RPMI8226 (cell line): ENCODE data around the gene PLAC8.
"Not testable (repeated sequence)": the region's sequence is repeated elsewhere in the genome, so short reads cannot be mapped to it uniquely, and the experiment has no call there.

Experiments used
- DNase-seq: peaks from one replicate; pipeline ENCODE4 v3.0.0-alpha.2; 2015

PLAC8 gene

DNA sequence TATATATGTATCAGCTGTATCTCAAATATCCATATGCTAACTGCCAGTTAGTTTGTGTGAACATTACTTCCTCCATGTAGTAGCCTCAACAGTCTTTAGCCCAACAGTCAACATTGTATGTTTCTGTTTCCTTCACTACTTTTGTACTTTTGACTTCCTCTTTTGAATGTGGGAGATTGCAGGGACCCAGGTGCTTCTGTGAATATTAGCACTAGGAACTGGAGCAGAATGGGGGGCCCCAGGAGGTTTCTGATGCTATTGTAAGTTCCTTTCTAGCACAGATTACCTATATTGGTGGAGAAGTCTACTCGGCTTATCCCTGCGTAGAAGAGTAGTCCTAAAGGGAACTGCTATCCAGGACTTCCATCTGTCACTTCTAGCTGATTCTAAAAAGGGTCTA lies 2.3 kb downstream of the PLAC8 start:
- DNase-seq = peak; percentile 76

DNA sequence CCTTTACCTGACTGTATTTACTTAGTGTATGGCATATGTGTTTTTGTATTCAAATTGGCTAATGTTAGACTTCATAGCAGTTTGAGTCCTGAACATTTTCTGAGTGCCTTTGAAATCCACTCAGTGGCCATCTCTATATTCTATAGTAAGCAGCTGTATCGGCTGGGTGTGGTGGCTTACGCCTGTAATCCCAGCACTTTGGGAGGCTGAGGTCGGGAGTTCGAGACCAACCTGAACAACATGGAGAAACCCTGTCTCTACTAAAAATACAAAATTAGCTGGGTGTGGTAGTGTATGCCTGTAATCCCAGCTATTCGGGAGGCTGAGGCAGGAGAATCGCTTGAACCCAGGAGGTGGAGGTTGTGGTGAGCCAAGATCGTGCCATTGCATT lies 2.8 kb downstream of the PLAC8 start:
- not testable (repeated sequence) for DNase-seq

DNA sequence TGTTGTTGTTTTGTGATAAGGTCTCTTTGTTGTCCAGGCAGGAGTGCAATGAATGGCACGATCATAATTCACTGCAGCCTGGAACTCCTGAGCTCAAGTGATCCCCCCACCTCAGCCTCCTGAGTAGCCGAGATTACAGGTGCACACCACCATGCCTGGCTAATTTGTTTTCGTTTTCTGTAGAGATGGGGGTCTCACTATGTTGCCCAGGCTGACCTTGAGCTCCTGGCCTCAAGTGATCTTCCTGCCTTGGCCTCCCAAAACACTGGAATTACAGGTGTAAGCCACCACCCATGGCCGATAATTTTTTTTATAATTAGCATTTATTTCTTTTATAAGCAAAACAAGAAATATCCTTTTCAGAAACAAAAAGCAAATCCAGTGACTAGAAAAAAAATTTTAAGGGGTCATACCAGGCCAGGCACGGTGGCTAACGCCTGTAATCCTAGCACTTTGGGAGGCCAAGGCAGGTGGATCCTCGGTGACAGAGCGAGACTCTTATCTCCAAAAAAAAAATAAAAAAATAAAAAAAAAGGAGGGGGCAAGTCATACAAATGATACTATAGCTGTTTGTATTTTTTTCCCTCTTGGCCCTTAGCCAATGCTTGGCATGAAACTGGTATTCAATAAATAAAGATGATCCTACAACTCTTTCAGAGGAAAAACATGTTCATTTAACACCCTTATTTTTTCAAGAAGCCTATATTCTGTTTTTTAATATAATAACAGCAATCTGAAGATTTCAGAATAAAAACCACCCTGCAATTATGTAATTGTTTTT lies 3.4 kb downstream of the PLAC8 start:
- DNase-seq = no peak

DNA sequence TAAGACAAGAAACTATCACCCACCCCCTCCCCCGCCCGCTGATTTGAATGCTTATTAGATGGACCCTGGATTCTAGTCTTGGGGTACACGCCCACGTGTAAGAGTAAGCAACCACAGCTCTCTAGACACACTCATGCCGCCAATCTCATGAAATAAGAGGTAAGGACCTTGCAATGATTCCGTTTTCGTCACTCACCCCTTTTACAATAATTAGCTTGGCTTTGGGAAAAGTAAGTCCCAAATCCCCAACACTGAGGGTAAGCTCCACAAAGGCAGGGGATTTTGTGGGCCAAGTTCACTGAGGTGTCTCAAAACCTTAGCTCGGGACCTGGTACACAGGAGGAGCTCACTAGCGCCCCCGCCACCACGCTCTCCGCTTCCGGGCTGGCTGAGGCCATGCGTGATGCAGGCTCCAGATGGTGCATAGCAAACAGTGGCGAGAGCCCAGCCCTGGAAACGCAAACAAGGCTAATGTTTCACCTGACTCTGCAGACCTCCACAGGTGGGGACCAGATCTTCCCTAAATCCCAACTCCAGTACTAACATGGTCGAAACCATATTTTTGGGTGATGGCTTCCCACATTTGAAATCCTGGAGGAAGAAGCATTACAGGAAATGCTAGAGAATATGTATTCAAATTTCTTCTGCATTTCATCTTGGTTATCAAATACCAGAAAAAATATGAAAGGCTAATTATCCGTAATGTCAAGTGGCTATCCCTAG lies 4.1 kb downstream of the PLAC8 start:
- DNase-seq = peak; percentile 92

DNA sequence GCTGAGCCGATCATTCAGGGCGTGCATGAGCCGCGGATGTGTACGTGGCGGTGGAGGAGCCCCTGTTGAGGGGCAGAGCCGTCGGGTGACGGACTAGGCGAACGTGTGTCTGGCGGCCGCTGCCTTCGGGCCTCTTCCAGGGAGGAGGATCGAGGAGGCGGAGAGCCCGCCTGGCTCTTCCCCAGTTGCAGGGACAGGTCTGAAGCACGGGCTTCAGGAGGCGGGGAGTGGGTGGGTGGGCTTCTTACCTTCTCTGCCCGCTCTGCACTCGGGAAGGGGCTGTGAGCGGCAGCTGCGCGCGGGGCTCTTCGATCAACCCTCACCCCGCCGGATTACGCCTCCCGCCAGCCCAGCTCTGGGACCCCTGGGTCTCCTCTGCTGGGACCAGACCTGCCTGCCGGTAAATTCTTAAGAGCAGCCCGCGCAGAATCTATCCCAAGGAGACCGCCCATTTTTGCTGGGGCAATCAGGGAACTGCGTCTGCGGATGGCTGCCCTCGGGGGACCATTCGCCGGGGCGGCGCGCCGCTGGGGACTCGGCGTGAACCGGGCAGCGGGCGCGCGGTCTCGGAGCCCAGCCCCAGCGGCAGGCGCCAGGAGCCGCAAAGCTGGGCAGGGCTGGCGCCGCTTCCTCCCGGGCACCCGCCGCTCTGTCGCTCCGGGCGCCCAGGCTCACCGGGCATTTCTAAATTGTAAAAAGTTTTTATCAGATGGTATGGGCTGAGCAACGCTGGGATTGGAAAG lies 4.9 kb downstream of the PLAC8 start:
- DNase-seq = peak; percentile 32

DNA sequence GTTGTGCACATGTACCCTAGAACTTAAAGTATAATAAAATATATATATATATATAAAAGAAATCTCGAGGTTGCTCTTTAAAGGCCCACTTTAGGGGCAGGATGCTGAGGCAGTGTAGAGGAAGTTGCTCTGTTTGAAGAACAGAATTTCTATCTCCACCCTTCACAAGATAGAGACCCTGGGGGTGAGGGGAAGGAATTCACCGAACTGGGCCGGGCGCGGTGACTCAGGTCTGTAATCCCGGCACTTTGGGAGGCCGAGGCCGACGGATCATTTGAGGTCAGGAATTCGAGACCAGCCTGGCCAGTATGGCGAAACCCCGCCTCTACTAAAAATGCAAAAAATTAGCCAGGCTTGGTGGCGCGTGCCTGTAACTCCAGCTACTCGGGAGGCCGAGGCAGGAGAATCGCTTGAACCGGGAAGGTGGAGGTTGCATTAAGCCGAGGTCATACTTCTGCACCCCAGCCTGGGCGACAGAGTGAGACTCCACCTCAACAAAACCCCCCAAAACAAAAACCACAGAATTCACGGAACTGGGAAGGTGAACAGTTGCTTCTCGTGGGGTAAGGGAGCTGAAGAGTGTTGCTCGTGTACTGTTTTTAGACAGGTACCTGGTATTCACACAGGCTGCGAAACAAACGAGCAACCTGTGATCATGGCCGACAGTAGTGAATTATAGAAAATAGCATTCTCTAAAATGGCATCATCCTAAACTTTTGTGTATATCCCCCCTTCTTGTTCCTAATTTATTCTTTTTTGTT lies 6.2 kb downstream of the PLAC8 start:
- DNase-seq = no peak

DNA sequence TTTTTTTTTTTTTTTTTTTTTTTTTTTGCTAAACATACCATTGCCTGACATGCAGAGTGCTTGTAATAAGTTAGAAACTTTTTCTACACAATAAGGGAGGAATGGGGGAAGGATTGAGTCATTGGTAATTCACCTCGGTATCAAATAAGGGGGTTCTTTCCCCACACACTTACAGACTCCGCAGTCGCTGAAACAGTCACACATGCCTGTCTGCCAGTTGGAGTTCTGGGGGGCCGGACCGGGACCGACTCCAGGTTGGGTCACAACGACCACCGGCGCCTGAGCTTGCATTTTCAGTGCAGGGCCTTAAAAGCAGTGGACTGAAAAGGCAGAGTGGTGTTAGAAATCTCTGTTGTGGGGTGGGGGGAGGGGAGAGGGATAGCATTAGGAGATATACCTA lies 6.9 kb downstream of the PLAC8 start:
- DNase-seq = no peak

DNA sequence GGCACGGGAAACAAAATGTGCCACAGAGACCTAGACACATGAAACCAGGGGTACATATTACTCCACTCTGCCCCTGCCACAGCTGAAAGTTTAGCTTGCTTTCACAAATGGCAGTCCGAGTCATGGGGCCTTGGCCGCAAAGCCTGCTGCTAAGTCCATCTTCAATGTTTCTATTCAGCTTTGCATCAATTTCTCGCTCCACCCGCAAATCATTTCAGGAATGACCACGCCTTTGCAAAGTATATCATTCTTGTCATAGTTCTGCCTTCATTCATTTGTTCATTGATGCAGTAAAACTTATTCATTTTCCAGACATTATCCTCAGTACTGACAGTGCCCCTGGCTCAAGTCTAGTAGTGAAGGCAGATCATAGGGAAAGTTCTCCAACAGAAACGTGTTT lies 9.5 kb downstream of the PLAC8 start:
- DNase-seq = no peak

DNA sequence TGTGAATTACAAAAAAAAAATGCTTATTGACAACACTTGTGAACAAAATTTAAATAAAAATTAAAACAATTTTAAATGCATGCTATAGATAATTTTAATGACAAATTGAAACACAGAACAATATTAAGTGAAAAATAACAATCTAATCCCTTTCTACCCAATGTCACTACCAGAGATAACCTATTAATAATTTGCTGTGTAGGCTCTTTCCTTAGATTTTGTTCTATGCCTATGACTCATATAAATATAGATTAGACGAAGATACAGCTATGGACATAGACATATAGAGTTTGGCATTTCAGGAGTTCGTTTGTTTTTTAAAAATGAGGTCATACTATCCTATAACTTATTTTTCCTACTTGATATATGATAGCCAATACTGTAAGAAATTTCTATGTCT lies 18.1 kb downstream of the PLAC8 start:
- no peak for DNase-seq

DNA sequence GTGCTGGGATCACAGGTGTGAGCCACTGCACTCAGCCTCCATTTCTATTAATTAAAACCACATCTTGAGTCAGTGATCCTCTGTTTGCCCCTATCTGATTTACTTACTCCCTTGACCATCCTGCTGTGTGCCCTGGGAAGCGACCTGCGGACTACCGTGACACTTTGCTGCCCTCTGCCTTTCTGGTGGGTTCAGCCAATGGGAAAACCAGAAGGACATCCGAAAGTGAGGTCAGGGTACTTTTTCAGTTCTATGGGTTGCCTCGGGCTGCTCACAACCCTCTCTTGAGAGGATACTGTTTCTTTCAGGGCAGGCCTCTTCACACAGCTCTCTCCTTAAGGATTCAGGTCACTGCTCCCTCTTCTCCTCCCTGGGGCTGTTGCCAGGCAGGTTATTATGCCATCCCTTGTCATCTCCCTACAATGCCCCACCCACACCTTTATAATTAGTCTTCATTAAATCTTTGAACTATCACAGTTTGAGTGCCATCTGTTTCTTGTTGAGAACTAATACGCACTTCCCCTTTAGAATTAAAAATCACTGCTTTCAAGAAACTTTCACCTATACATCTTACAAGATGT lies 21.4 kb downstream of the PLAC8 start:
- no peak for DNase-seq

DNA sequence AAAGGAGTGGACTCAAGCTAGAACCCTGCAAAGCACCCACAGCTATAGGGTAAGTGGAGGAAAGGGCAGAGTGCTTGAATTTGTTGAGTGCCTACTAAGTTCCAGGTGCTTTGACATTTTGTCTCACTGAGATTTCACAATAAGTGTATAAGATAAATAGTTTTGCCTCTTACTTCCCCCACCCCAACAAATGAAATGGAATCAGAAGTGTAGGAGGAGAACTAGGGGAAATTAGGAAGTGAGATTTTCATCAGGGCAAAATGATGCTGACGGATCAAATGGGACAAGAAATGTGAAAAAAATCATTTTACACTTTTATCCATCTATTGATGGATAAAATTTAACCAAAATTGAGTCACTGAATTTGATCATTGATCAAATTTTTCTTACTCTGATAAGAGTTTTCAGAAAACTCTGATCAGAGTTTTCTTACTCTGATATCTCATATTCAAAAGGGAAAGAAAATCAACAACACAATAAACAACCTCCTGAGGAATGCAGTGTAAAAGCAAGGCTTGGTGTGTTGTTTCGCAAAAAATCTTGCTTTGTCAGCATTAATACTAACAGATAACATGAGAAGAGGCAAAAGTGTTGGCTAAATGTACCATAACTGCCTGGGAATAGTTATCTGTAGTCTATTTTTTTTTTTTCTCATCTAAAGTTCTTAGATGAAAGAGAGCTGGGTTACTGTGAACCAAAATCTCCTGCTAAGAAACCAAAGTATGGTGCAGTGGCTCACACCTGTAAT lies 24.9 kb downstream of the PLAC8 start:
- DNase-seq = no peak

DNA sequence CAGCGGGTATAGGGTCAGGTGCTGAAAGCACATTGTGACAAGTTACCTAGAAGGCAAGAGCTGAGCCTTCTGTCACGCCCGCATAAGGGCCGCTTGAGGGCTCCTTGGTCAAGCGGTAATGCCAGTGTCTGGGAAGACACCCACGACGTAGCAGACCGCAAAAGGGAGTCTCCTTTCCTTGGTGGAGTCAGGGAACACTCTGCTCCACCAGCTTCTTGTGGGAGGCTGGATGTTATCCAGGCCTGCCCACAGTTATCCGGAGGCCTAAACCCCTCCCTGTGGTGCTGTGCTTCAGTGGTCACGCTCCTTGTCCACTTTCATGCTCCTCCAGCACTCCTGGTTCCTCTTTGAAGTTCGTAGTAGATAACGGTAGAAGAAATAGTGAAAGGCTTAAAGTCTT lies 29.6 kb downstream of the PLAC8 start:
- not testable (repeated sequence) for DNase-seq

DNA sequence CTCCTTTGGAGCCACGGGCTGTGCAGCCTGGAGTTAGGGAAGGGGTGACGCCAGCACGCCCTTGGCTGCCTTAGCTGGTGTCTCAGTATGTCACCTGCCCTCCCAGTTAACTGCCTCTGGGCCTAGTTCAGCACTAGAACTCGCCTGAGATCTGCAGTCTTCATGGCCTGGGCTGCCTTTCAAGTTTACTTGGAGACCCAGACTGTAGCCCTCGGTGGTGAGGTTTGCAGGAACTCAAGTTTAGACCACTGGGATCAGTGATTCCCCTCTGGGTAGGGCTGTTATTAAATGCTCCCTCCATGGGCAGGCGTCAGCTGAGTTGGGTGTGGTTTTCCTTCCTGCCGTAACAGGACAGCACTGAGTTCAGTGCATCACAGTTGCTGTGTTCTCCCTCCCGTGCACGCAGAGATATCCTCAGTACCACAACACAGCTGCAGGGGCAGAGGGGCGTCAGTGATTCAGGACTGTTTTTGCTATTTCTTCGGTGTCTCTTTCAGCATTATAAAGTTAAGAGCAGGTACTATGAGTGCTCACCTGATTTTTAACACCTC lies 30.5 kb downstream of the PLAC8 start:
- no peak for DNase-seq

DNA sequence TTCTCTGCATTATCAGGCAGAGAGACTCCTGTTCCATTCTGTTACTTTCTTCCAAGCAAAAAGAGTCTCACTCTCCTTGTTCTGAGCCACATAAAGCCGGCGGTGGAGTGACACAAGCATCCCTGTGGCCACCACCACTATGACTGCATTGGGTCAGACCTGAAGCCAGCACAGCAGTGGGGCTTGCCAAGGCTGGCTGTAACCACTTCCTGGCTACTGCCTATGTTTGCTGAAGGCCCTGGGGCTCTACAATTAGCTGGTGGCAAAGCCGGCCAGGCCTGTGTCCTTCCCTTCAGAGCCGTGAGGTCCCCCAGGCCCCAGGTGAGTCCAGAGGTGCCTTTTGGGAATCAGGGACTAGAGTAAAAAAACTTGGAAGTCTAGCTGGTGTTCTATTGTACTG lies 31.8 kb downstream of the PLAC8 start:
- no peak for DNase-seq

DNA sequence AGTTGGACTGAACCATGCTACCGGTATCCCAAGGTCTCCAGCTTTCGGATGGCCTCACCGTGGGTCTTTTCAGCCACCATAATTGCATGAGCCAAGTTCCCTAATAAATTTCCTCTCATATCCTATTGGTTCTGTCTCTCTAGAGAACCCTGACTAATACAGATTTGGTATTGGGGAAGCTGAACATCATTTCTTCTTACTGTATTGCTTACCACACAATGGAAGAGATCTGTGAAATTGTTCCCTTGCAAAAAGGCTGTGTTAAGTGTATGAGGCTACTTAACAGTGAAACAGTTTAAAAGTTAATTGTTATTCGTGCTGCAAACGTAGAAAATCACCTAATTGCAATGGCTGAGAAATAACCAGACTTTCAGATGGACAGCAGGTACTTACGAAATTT lies 34.0 kb downstream of the PLAC8 start:
- no peak for DNase-seq

DNA sequence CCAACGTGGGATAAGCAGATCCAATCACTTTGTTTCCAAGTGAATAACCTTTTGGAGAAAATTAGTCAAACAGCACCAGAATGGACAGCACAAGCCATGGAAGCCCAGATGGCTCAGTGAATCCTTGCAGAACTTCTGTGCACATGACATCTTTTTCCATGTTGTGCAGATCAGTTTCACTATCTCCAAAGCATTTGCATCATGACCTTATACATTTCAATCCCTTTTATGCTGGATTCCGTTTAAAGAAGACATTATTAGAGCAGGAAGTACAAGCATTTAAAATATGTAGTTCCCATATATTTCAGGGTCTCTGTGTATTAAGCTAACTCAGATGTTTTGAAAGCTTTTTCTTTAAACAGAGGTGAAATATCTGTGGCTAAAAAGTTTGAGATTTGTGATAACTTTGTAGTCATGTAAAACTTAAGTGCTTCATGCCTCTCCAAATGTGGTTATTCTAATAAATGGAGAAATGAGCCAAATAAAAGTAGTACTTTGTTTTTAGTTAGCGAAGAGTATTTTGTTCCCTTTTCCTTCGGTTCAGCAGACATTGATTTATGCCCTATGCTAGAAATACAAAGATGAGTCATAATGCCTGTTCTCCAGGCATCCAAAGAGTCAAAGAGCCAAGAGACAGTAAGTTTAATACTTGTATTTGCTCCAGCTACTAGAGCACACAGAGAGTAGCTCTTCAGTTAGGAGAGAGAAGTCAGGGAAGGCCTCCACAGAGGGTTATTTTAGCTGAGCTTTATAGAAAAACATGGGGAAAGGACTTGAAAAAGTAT lies 39.0 kb downstream of the PLAC8 start:
- DNase-seq = no peak

DNA sequence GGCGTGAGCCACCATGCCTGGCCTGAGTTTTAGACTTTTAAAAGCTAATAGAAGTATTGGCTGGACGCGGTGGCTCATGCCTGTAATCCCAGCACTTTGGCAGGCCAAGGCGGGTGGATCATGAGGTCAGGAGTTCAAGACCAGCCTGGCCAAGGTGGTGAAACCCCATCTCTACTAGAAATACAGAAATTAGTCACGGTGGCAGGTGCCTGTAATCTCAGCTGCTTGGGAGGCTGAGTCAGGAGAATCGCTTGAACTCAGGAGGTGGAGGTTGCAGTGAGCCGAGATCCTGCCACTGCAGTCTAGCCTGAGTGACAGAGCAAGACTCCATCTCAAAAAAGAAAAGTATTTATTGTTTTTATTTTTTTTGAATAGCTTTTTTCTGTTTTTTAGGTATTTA lies 39.7 kb downstream of the PLAC8 start:
- not testable (repeated sequence) for DNase-seq

DNA sequence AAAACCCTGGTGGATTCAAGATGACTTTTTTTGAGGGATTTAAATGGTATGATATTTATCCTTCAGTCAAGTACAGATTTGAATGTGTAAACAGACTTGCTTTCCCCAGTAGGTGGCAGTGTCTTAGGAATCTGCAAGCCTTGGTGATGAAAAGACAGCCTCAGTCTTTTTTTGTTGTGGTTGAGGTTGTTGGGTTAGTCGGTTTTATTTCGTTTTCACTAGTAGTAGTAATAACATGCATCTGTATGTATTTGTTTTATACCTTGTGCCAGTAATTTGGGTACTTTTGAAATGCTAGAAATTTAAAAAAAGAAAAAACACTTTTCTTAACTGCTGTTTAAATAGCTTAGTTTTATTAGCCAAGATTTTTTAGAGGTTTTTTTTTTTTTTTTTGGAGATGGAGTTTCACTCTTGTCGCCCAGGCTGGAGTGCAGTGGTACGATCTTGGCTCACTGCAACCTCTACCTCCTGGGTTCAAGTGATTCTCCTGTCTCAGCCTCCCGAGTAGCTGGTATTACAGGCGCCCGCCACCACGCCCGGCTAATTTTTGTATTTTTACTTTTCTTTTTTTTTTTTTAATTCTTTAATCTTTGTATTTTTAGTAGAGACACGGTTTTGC lies 40.3 kb downstream of the PLAC8 start:
- peak; percentile 72 for DNase-seq

DNA sequence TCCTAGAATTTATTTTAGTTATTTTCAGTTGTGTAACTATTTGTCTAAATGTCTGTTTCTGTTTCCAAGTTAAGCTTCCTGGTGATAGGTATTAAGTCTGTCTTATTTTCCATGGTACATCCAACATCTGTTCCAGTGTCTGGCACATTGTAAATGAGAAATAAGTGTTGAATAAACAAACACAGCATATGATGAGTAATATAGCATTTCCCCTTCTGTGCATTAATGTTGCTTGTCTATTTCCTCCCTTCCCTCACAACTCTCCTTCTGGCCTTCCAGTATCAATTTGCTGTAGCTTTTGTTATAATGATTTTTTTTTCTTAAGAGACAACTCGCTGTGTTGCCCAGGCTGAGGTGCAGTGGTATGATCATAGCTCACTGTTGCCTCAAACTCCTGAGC lies 43.4 kb downstream of the PLAC8 start:
- DNase-seq = no peak

DNA sequence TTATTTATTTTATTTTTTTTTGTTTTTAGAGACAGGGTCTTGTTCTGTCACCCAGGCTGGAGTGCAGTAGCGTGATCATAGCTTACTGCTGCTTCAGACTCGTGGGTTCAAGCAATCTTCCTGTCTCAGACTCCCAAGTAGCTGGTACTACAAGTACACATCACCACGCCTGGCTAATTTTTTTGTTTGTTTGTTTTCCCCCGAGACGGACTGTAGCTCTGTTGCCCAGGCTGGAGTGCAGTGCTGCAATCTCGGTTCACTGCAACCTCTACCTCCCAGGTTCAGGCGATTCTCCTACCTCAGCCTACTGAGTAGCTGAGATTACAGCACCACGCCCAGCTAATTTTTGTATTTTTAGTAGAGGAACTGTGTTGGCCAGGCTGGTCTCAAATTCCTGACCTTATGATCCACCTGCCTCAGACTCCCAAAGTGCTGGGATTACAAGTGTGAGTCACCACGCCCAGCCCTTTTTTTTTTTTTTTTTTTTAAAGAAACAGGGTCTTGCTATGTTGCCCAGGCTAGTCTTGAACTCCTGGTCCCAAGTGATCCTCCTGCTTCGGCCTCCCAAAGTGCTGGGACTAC lies 47.4 kb downstream of the PLAC8 start:
- no peak for DNase-seq
